Loucy (cell line): ENCODE measurements around the gene C9orf72.

Experiments
- H2AFZ ChIP-seq: fragments of 200-600 bp; sonication (generic); 2 replicates; pipeline ENCODE4 v1.6.0; 2016; ENCODE audit warnings: antibody characterized with exemption, mild to moderate bottlenecking, low read length, moderate library complexity
- H3F3A ChIP-seq: fragments of 200-600 bp; 2 replicates; pipeline ENCODE4 v1.6.0; 2016; ENCODE audit warnings: antibody characterized with exemption, low read depth, mild to moderate bottlenecking
- H3K27me3 ChIP-seq: fragments of 200-600 bp; sonication (generic); 2 replicates; pipeline ENCODE4 v1.6.1; 2014; ENCODE audit warnings: low read length, mild to moderate bottlenecking; ENCODE audit not compliant: insufficient read depth, poor library complexity, severe bottlenecking
- H3K36me3 ChIP-seq: fragments of 200-600 bp; sonication (generic); 2 replicates; pipeline ENCODE4 v1.6.1; 2016; ENCODE audit warnings: low read length; ENCODE audit not compliant: insufficient read depth
- H3K4me1 ChIP-seq: fragments of 200-600 bp; sonication (generic); 2 replicates; pipeline ENCODE4 v1.5.1; 2014; ENCODE audit warnings: low read length, mild to moderate bottlenecking; ENCODE audit not compliant: insufficient read depth, poor library complexity, severe bottlenecking
- H3K4me2 ChIP-seq: fragments of 200-600 bp; sonication (generic); 2 replicates; pipeline ENCODE4 v1.6.0; 2014; ENCODE audit warnings: antibody characterized with exemption, low read length, low read depth, mild to moderate bottlenecking; ENCODE audit not compliant: poor library complexity, severe bottlenecking
- H3K4me3 ChIP-seq: fragments of 200-600 bp; sonication (generic); 2 replicates; pipeline ENCODE4 v1.5.1; 2014; ENCODE audit warnings: low read length, mild to moderate bottlenecking, mixed read lengths; ENCODE audit not compliant: poor library complexity, severe bottlenecking
- H3K79me2 ChIP-seq: fragments of 200-600 bp; sonication (generic); 2 replicates; pipeline ENCODE4 v1.6.1; 2014; ENCODE audit warnings: low read length; ENCODE audit not compliant: insufficient read depth
- H3K9ac ChIP-seq: fragments of 200-600 bp; sonication (generic); 2 replicates; pipeline ENCODE4 v1.6.0; 2014; ENCODE audit warnings: mild to moderate bottlenecking, low read depth, low read length, moderate library complexity; ENCODE audit not compliant: poor library complexity, severe bottlenecking
- H3K9me2 ChIP-seq: fragments of 200-600 bp; sonication (generic); replicated peaks from 2 replicates; pipeline ENCODE4 v1.6.1; 2016; ENCODE audit warnings: low read depth, low read length, mixed read lengths
- H3K9me3 ChIP-seq: fragments of 200-600 bp; sonication (generic); 2 replicates; pipeline ENCODE4 v1.6.1; 2014; ENCODE audit warnings: mild to moderate bottlenecking, antibody characterized with exemption, low read length, low read depth; ENCODE audit not compliant: insufficient read depth
- H4K20me1 ChIP-seq: fragments of 200-600 bp; sonication (generic); 2 replicates; pipeline ENCODE4 v1.6.0; 2014; ENCODE audit warnings: antibody characterized with exemption, low read length, mild to moderate bottlenecking; ENCODE audit not compliant: insufficient read depth, poor library complexity, severe bottlenecking
- CTCF ChIP-seq: fragments of 200-600 bp; sonication (generic); conservative IDR thresholded peaks from 2 replicates; pipeline ENCODE4 v1.5.1; 2014; ENCODE audit warnings: mild to moderate bottlenecking, antibody characterized with exemption, low read length
- EZH2phosphoT487 ChIP-seq: fragments of 200-600 bp; IDR thresholded peaks from 2 replicates; pipeline ENCODE4 v1.6.1; 2018; ENCODE audit warnings: antibody characterized with exemption, mild to moderate bottlenecking, moderate library complexity, borderline replicate concordance

C9orf72 gene

GRCh38 chr9:27542508-27542907, 30.8 kb downstream of the C9orf72 start:
- H3K4me3 ChIP-seq = no peak overlapping the region
- no peaks in the 10 kb centered on the region for H3K27me3 ChIP-seq
- H4K20me1 ChIP-seq = no peaks in the 10 kb centered on the region
- TF ChIP-seq EZH2phosphoT487 (no peak), CTCF (no peak)
- no peak overlapping the region for H3K4me2 ChIP-seq
- no peaks in the 10 kb centered on the region for H3K9me3 ChIP-seq
- no peaks in the 10 kb centered on the region for H3K4me1 ChIP-seq
- no peak overlapping the region for H3K9ac ChIP-seq
- H2AFZ ChIP-seq = no peak overlapping the region
- H3K9me2 ChIP-seq = no peaks in the 10 kb centered on the region
- H3F3A ChIP-seq = no peaks in the 10 kb centered on the region
- H3K36me3 ChIP-seq = no peaks in the 10 kb centered on the region
- H3K79me2 ChIP-seq = no peaks in the 10 kb centered on the region

- no peak overlapping the region for H2AFZ ChIP-seq
- TF ChIP-seq EZH2phosphoT487 (no peak), CTCF (no peak)
- H3K27me3 ChIP-seq = no peaks in the 10 kb centered on the region
Observed at GRCh38 chr9:27541740-27542139, 31.5 kb downstream of the C9orf72 start.

GRCh38 chr9:27540502-27540901, 32.8 kb downstream of the C9orf72 start:
- Histone ChIP-seq H3K36me3 (no peaks in the 10 kb centered on the region), H3F3A (no peaks in the 10 kb centered on the region), H3K4me2 (no peak overlapping the region), H3K9me2 (no peaks in the 10 kb centered on the region), H3K4me1 (no peaks in the 10 kb centered on the region), H2AFZ (no peak overlapping the region), H3K79me2 (no peaks in the 10 kb centered on the region), H3K9me3 (no peaks in the 10 kb centered on the region), H3K9ac (no peak overlapping the region), H3K4me3 (no peak overlapping the region), H3K27me3 (no peaks in the 10 kb centered on the region), H4K20me1 (no peaks in the 10 kb centered on the region)
- no peak for TF ChIP-seq EZH2phosphoT487
- TF ChIP-seq CTCF = no peak

More at GRCh38 chr9:27541740-27542139, 31.5 kb downstream of the C9orf72 start:
- H3K4me2 ChIP-seq = no peak overlapping the region
- no peaks in the 10 kb centered on the region for H3K9me3 ChIP-seq
- H3F3A ChIP-seq = no peaks in the 10 kb centered on the region
- H3K9me2 ChIP-seq = no peaks in the 10 kb centered on the region
- no peak overlapping the region for H3K9ac ChIP-seq
- H3K4me3 ChIP-seq = no peak overlapping the region
- no peaks in the 10 kb centered on the region for H3K4me1 ChIP-seq
- H3K36me3 ChIP-seq = no peaks in the 10 kb centered on the region
- H4K20me1 ChIP-seq = no peaks in the 10 kb centered on the region
- H3K79me2 ChIP-seq = no peaks in the 10 kb centered on the region
